ENCODE data around the gene HELZ2. TPM values are rescaled to one million over a fixed set of nuclear protein-coding genes. Genes with fewer than 3 reads are reported as not detected.

Gene HELZ2
- total and polyA plus RNA-seq, 2 of the 4 experiments (the other 2 are of a cell fraction): 4.7 to 10.6 TPM

GRCh38 chr20:63552481-63553249 is 21.4 kb downstream of the HELZ2 start:
- Histone ChIP-seq H3K4me3 (ENCODE audit: insufficient read depth, low read depth, low read length) (no peak overlapping the region), H3K56ac (ENCODE audit: extremely low read depth, insufficient read depth, low read length) (no peak overlapping the region), H3K27ac (ENCODE audit: insufficient read depth, low read length) (no peak overlapping the region), H3K4ac (ENCODE audit: low read depth, low read length) (no peak overlapping the region), H4K8ac (ENCODE audit: low read depth in 2 of 2, low read length in 2 of 2) (no peak overlapping the region), H3K4me1 (ENCODE audit: control insufficient read depth, insufficient read depth, low read length) (peaks cover 5% of the 10 kb centered on the region; the same call in 1 of the 2 replicates), H2BK5ac (ENCODE audit: low read depth, low read length, poor library complexity, severe bottlenecking) (no peak overlapping the region), H3K23ac (ENCODE audit: low read depth, low read length) (no peak overlapping the region), H3K9me1 (ENCODE audit: insufficient read depth, low read length) (no peaks in the 10 kb centered on the region), H3K79me1 (ENCODE audit: low read depth in 1 of 2, low read length in 2 of 2) (no peaks in the 10 kb centered on the region), H3K14ac (replicated peaks; ENCODE audit: low read depth, low read length) (no peak overlapping the region), H4K20me1 (ENCODE audit: insufficient read depth, low read length) (no peaks in the 10 kb centered on the region; the same call in 1 of the 2 replicates), H2AFZ (replicated peaks; ENCODE audit: low read length, poor library complexity) (peak overlapping the region; percentile 13), H3K36me3 (ENCODE audit: control insufficient read depth, insufficient read depth, low read length) (no peaks in the 10 kb centered on the region), H4K5ac (ENCODE audit: low read depth, low read length) (no peak overlapping the region), H2AK9ac (replicated peaks; ENCODE audit: low read depth, low read length, poor library complexity) (no peak overlapping the region), H3K4me2 (ENCODE audit: low read depth, low read length) (no peak overlapping the region), H3K18ac (ENCODE audit: low read depth, low read length) (no peak overlapping the region), H2BK120ac (ENCODE audit: low read depth, low read length) (no peak overlapping the region), H3K9ac (ENCODE audit: low read depth, low read length) (no peak overlapping the region), H2BK15ac (ENCODE audit: low read depth, low read length) (no peak overlapping the region), H2BK20ac (ENCODE audit: low read depth, low read length) (no peak overlapping the region), H2AK5ac (ENCODE audit: low read depth, low read length) (no peak overlapping the region), H4K91ac (ENCODE audit: insufficient read depth, low read depth, low read length) (no peak overlapping the region), H3K9me3 (ENCODE audit: control insufficient read depth, insufficient read depth, low read length) (no peaks in the 10 kb centered on the region), H3K27me3 (ENCODE audit: control insufficient read depth, insufficient read depth, low read length) (peaks cover 16% of the 10 kb centered on the region)
- no peak for DNase-seq
- dilution Hi-C loops (cut with HindIII; ENCODE audit: low sequenced_read_pairs, unreplicated experiment): no loop called here
- ChIA-PET POLR2A (ENCODE audit: unreplicated experiment) (no interaction called here), CTCF (no interaction called here)
- no TSS peak for BruUV-seq (replicated peaks)
- no peak for TF ChIP-seq BHLHE40 (IDR thresholded peaks at IDR 0.05; ENCODE audit: low read depth, low read length)
- TF ChIP-seq MAFK (IDR thresholded peaks at IDR 0.05; ENCODE audit: low read depth, low read length): no peak
- no peak for TF ChIP-seq CHD1 (IDR thresholded peaks at IDR 0.05; ENCODE audit: low read depth, low read length)
- TF ChIP-seq CEBPB (IDR thresholded peaks at IDR 0.05; ENCODE audit: low read depth, low read length): no peak
- no peak for TF ChIP-seq SMC3 (IDR thresholded peaks at IDR 0.05; ENCODE audit: low read depth, low read length)
- TF ChIP-seq FOS (IDR thresholded peaks at IDR 0.05; ENCODE audit: low read depth, low read length): no peak
- no peak for TF ChIP-seq POLR2A (IDR thresholded peaks at IDR 0.05; ENCODE audit: low read depth, low read length)
- TF ChIP-seq NFE2L2 (IDR thresholded peaks at IDR 0.05; ENCODE audit: low read depth, low read length): no peak
- TF ChIP-seq, protein P1, sequence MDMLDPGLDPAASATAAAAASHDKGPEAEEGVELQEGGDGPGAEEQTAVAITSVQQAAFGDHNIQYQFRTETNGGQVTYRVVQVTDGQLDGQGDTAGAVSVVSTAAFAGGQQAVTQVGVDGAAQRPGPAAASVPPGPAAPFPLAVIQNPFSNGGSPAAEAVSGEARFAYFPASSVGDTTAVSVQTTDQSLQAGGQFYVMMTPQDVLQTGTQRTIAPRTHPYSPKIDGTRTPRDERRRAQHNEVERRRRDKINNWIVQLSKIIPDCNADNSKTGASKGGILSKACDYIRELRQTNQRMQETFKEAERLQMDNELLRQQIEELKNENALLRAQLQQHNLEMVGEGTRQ (IDR thresholded peaks at IDR 0.05; ENCODE audit: low read depth, low read length): no peak
- no peak for TF ChIP-seq RFX5 (IDR thresholded peaks at IDR 0.05; ENCODE audit: low read depth, low read length)
- no peak for TF ChIP-seq RCOR1 (IDR thresholded peaks at IDR 0.05; ENCODE audit: insufficient replicate concordance, low read length)
- in situ Hi-C loops (cut with MboI; ENCODE audit: low sequenced_read_pairs): no loop called here
- ATAC-seq (ENCODE audit: low read depth): no peak
- intact Hi-C loops (cut with micrococcal nuclease): no loop called here
- WGBS, 2 experiments (ENCODE audit: extremely low coverage in 2 of 2, insufficient read length in 1 of 2): 50% methylated on average over 1 of the region's 15 CpGs; no CpG with 5 or more reads in 1 of the 2 experiments
